Caco-2 (cell line): ENCODE measurements around the gene PPP1R13B. TPM values are rescaled to one million over a fixed set of nuclear protein-coding genes. Genes with fewer than 3 reads are reported as not detected.

Experiments
- BruUV-seq: library from RNA; stranded (reverse); fragments of 400-500 nt; replicated peaks from 2 replicates; lab custom pipeline; 2021; lab: Mats Ljungman, UMichigan
- CTCF ChIA-PET: fragments of 300-600 bp; sonication (Branson Sonifier 250); formaldehyde crosslinking; loops from one replicate; lab custom pipeline; 2022; ENCODE audit warnings: antibody characterized with exemption; lab: Charles Lee
- POLR2A ChIA-PET: fragments of 300-600 bp; sonication (Branson Sonifier 250); formaldehyde crosslinking; loops from one replicate; lab custom pipeline; 2022; ENCODE audit warnings: antibody characterized with exemption; lab: Charles Lee
- DNase-seq, 2 experiments: peaks; one replicate each; pipeline versions ENCODE4 v3.0.0 to v3.0.0-alpha.2; 2020 to 2022
- H3K27me3 ChIP-seq: replicated peaks from 2 replicates; pipeline ENCODE4 v1.6.0; 2011; ENCODE audit warnings: low read length; ENCODE audit not compliant: control insufficient read depth, insufficient read depth
- H3K36me3 ChIP-seq: 2 replicates; pipeline ENCODE4 v1.5.1; 2011; ENCODE audit warnings: low read length; ENCODE audit not compliant: control insufficient read depth, insufficient read depth
- H3K4me1 ChIP-seq: fragments of 250-450 bp; sonication (Bioruptor Pico); 2 replicates; pipeline ENCODE4 v1.5.1; 2020; ENCODE audit warnings: mild to moderate bottlenecking
- H3K4me3 ChIP-seq: 2 replicates; pipeline ENCODE4 v1.5.1; 2011; ENCODE audit warnings: low read depth, mild to moderate bottlenecking, control low read depth, low read length
- H3K9me3 ChIP-seq: fragments of 250-450 bp; sonication (Bioruptor Pico); 2 replicates; pipeline ENCODE4 v1.5.1; 2020; ENCODE audit warnings: mild to moderate bottlenecking, moderate library complexity
- H3K27ac Mint-ChIP-seq: one replicate; pipeline ENCODE4 v1.8.0; 2022; ENCODE audit warnings: mixed read lengths; ENCODE audit not compliant: unreplicated experiment
- H3K27me3 Mint-ChIP-seq: one replicate; pipeline ENCODE4 v1.8.0; 2022; ENCODE audit warnings: mixed read lengths; ENCODE audit not compliant: insufficient read depth, unreplicated experiment
- H3K36me3 Mint-ChIP-seq: one replicate; pipeline ENCODE4 v1.8.0; 2022; ENCODE audit warnings: mild to moderate bottlenecking, mixed read lengths; ENCODE audit not compliant: insufficient read depth, unreplicated experiment
- H3K4me1 Mint-ChIP-seq: one replicate; pipeline ENCODE4 v1.8.0; 2022; ENCODE audit warnings: low read depth, mixed read lengths; ENCODE audit not compliant: unreplicated experiment
- H3K4me3 Mint-ChIP-seq: one replicate; pipeline ENCODE4 v1.8.0; 2022; ENCODE audit warnings: mild to moderate bottlenecking, moderate library complexity, mixed read lengths; ENCODE audit not compliant: unreplicated experiment
- H3K9me3 Mint-ChIP-seq: one replicate; pipeline ENCODE4 v1.8.0; 2022; ENCODE audit warnings: mixed read lengths; ENCODE audit not compliant: unreplicated experiment
- intact Hi-C: fragments of 100-400 bp; cut with micrococcal nuclease; formaldehyde crosslinking; loops from one replicate; pipeline ENCODE4 v1.10.0; 2022; ENCODE audit not compliant: unreplicated experiment
- total RNA-seq: library from RNA; stranded (reverse); gene quantifications from 2 replicates; pipeline ENCODE4 v1.2.3, GENCODE V29; 2022
- TF ChIP-seq, protein P1 (sequence below), 2 experiments: fragments of 200-600 bp in 1 of 2; IDR thresholded peaks; 1 replicate in 1 of 2; 2 replicates in 1 of 2; pipeline versions ENCODE4 v1.5.1 to v1.8.0; 2011 to 2022; ENCODE audit warnings: antibody characterized with exemption in 1 of 2, control low read depth in 1 of 2, inconsistent platforms in 1 of 2, low read depth in 1 of 2, low read length in 1 of 2, mild to moderate bottlenecking in 1 of 2, moderate library complexity in 1 of 2; ENCODE audit not compliant: insufficient read depth in 1 of 2, severe bottlenecking in 1 of 2, unreplicated experiment in 1 of 2

Gene PPP1R13B
- total RNA-seq, 1 experiment from 2014 or later = 15.8 TPM

GRCh38 chr14:103817595-103817994 lies 29.8 kb downstream of the PPP1R13B start:
- Mint-ChIP-seq H3K4me1 (no peaks in the 10 kb centered on the region), H3K27me3 (no peaks in the 10 kb centered on the region), H3K36me3 (no peaks in the 10 kb centered on the region), H3K4me3 (no peak overlapping the region), H3K27ac (no peak overlapping the region), H3K9me3 (no peaks in the 10 kb centered on the region)
- Histone ChIP-seq H3K36me3 (no peaks in the 10 kb centered on the region), H3K9me3 (no peaks in the 10 kb centered on the region), H3K4me1 (no peaks in the 10 kb centered on the region), H3K27me3 (no peaks in the 10 kb centered on the region), H3K4me3 (no peak overlapping the region)
- TF ChIP-seq, protein P1, sequence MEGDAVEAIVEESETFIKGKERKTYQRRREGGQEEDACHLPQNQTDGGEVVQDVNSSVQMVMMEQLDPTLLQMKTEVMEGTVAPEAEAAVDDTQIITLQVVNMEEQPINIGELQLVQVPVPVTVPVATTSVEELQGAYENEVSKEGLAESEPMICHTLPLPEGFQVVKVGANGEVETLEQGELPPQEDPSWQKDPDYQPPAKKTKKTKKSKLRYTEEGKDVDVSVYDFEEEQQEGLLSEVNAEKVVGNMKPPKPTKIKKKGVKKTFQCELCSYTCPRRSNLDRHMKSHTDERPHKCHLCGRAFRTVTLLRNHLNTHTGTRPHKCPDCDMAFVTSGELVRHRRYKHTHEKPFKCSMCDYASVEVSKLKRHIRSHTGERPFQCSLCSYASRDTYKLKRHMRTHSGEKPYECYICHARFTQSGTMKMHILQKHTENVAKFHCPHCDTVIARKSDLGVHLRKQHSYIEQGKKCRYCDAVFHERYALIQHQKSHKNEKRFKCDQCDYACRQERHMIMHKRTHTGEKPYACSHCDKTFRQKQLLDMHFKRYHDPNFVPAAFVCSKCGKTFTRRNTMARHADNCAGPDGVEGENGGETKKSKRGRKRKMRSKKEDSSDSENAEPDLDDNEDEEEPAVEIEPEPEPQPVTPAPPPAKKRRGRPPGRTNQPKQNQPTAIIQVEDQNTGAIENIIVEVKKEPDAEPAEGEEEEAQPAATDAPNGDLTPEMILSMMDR (IDR thresholded peaks at IDR 0.05; ENCODE audit: insufficient read depth in 1 of 2, low read depth in 1 of 2, low read length in 1 of 2, severe bottlenecking in 1 of 2, unreplicated experiment in 1 of 2) = no peak
- POLR2A ChIA-PET = no interaction called here
- intact Hi-C loops = no loop called here
- no TSS peak for BruUV-seq
- no peak for DNase-seq
- CTCF ChIA-PET = interaction anchor here (0.7 to 1.4 kb wide), 2 partner anchors 9 to 92 kb away, joined by 3 to 4 read pairs; no protein-coding TSS in a partner anchor

DNA sequence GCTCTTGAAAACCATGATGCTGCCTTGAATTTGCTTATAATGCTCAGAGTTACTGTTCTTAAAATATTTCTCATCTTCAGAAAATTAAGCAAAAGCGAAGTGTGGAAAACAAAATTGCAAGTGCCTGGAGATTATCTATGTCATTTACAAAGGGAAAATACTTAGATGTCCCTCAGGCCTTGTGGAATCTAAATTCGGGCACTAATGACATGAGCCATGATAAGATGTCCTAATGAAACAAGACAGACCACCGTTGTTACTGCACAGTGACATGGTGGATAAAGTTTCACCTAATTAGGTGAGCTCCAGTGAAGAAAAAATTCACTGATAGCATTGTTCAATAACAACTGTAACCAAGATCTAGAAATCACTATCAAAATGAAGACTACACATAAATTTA lies 30.4 kb downstream of the PPP1R13B start:
- no peaks in the 10 kb centered on the region for H3K36me3 ChIP-seq
- intact Hi-C loops = no loop called here
- no peaks in the 10 kb centered on the region for H3K27me3 ChIP-seq
- ChIA-PET POLR2A (no interaction called here), CTCF (interaction anchor here (1.4 kb wide), 1 partner anchor 8 kb away, joined by 4 read pairs; no protein-coding TSS in a partner anchor)
- Mint-ChIP-seq H3K27me3 (no peaks in the 10 kb centered on the region), H3K4me1 (no peaks in the 10 kb centered on the region), H3K27ac (no peak overlapping the region), H3K9me3 (no peaks in the 10 kb centered on the region), H3K4me3 (no peak overlapping the region), H3K36me3 (no peaks in the 10 kb centered on the region)
- H3K4me1 ChIP-seq = no peaks in the 10 kb centered on the region
- no peak overlapping the region for H3K4me3 ChIP-seq
- BruUV-seq = no TSS peak
- no peak for DNase-seq
- H3K9me3 ChIP-seq = no peaks in the 10 kb centered on the region
- TF ChIP-seq, protein P1 (IDR thresholded peaks at IDR 0.05; ENCODE audit: insufficient read depth in 1 of 2, low read depth in 1 of 2, low read length in 1 of 2, severe bottlenecking in 1 of 2, unreplicated experiment in 1 of 2) = no peak

- H3K9me3 ChIP-seq = no peaks in the 10 kb centered on the region
- no peaks in the 10 kb centered on the region for H3K27me3 ChIP-seq
- Mint-ChIP-seq H3K4me1 (no peaks in the 10 kb centered on the region), H3K36me3 (no peaks in the 10 kb centered on the region), H3K4me3 (no peak overlapping the region), H3K27ac (no peak overlapping the region), H3K27me3 (no peaks in the 10 kb centered on the region), H3K9me3 (no peaks in the 10 kb centered on the region)
- intact Hi-C loops = no loop called here
- H3K4me3 ChIP-seq = no peak overlapping the region
- ChIA-PET CTCF (no interaction called here), POLR2A (interaction anchor here (0.6 kb wide), 1 partner anchor 14 kb away, joined by 3 read pairs; no protein-coding TSS in a partner anchor)
- H3K4me1 ChIP-seq = no peaks in the 10 kb centered on the region
- BruUV-seq = no TSS peak
- TF ChIP-seq, protein P1 (IDR thresholded peaks at IDR 0.05; ENCODE audit: insufficient read depth in 1 of 2, low read depth in 1 of 2, low read length in 1 of 2, severe bottlenecking in 1 of 2, unreplicated experiment in 1 of 2) = no peak
- DNase-seq = no peak
- no peaks in the 10 kb centered on the region for H3K36me3 ChIP-seq
Measured at GRCh38 chr14:103815253-103815652, 32.1 kb downstream of the PPP1R13B start.
